Measurements from ENCODE around the gene KCNQ2. TPM values are rescaled to one million over a fixed set of nuclear protein-coding genes. Genes with fewer than 3 reads are reported as not detected.

Gene KCNQ2
- total and polyA plus RNA-seq, 4 donors: not detected

DNA sequence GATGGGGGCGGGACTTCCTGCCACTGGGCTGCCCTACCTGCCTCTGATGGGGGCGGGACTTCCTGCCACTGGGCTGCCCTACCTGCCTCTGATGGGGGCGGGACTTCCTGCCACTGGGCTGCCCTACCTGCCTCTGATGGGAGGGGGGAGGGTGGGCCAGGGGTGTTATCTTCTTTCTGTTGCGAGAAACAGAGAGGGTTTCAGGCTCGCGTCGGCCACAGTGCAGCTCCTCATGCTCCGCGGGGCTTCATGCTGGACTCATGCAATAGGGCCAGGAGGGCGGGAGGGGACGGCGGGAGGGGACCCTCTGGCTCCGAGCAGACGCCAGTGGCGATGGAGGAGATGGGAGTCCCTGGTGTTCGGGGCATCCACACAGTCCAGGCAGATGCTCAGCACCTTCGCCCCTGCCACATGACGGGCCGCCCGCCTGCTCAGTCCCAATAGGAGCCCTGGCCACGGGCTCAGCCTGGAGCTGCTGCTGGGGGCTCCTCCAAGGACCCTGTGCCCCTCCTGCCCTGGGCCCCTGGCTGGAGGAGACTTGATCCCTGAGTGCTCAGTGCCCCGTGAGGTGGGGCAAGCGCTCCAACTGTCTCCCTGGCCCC, 62.5 kb downstream of the KCNQ2 start:
- WGBS: 73% methylated on average over 21 of the region's 23 CpGs
- Histone ChIP-seq H3K27ac (ENCODE audit: low read depth in 1 of 2, low read length in 2 of 2) (no peak overlapping the region), H3K9ac (ENCODE audit: low read depth in 1 of 2, low read length in 2 of 2) (no peak overlapping the region), H3K36me3 (ENCODE audit: control insufficient read depth in 4 of 4, insufficient read depth in 3 of 4, low read depth in 1 of 4, low read length in 3 of 4) (no peaks in the 10 kb centered on the region), H3K9me3 (ENCODE audit: control insufficient read depth in 4 of 4, low read length in 3 of 4) (no peaks in the 10 kb centered on the region), H3K27me3 (ENCODE audit: control insufficient read depth in 4 of 4, insufficient read depth in 4 of 4, low read length in 3 of 4) (no peaks in the 10 kb centered on the region), H3K4me3 (ENCODE audit: low read depth in 1 of 3, low read length in 3 of 3) (no peak overlapping the region), H3K4me1 (ENCODE audit: control insufficient read depth in 4 of 4, insufficient read depth in 4 of 4, low read length in 3 of 4) (no peaks in the 10 kb centered on the region)
- no peak for DNase-seq (ENCODE audit: low spot score)
- TF ChIP-seq, protein P1, sequence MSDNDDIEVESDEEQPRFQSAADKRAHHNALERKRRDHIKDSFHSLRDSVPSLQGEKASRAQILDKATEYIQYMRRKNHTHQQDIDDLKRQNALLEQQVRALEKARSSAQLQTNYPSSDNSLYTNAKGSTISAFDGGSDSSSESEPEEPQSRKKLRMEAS (IDR thresholded peaks at IDR 0.05): no peak

DNA sequence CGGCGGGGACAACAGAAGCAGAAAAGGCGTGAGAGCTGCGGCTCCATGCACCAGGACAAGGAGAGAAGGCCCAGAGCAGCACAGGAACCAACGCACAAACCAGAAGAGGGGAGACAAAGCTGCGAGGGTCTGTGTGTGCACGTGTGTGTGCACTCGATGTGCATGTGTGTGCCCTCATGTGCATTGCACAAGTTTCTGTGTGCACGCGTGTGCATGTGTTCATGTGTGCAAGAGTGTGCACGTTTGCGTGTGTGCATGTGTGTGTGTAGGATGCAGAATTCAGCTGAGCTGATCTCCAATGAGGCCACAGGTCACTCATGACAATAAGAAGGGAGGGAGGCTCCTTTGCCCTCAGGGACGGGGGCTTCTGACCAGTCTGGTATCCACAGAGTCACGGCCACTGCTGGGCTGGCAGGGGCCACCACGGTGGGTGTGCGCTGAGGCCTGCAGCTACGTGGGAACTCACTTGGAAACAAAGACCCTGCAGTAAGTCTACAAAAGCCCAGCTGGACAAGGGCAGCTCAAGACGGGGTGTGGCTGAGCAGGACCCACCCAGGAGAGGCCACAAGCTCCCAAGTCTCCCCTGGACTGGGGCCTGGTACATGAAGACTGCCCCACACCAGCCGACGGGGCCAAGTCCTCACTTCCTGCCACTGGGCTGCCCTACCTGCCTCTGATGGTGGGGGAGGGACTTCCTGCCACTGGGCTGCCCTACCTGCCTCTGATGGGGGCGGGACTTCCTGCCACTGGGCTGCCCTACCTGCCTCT, 63.2 kb downstream of the KCNQ2 start:
- no peak overlapping the region for H3K27ac ChIP-seq (ENCODE audit: low read depth in 1 of 2, low read length in 2 of 2)
- no peaks in the 10 kb centered on the region for H3K4me1 ChIP-seq (ENCODE audit: control insufficient read depth in 4 of 4, insufficient read depth in 4 of 4, low read length in 3 of 4)
- no peaks in the 10 kb centered on the region for H3K27me3 ChIP-seq (ENCODE audit: control insufficient read depth in 4 of 4, insufficient read depth in 4 of 4, low read length in 3 of 4)
- H3K9me3 ChIP-seq (ENCODE audit: control insufficient read depth in 4 of 4, low read length in 3 of 4): no peaks in the 10 kb centered on the region
- no peak overlapping the region for H3K9ac ChIP-seq (ENCODE audit: low read depth in 1 of 2, low read length in 2 of 2)
- 83% methylated on average over 21 of the region's 21 CpGs for WGBS
- H3K36me3 ChIP-seq (ENCODE audit: control insufficient read depth in 4 of 4, insufficient read depth in 3 of 4, low read depth in 1 of 4, low read length in 3 of 4): no peaks in the 10 kb centered on the region
- no peak for DNase-seq (ENCODE audit: low spot score)
- TF ChIP-seq GABPA (IDR thresholded peaks at IDR 0.05 in 1 of 2, conservative IDR thresholded peaks at IDR 0.05 in 1 of 2) (no peak), NR2F2 (IDR thresholded peaks at IDR 0.05) (no peak), YY1 (IDR thresholded peaks at IDR 0.05) (no peak)
- no peak overlapping the region for H3K4me3 ChIP-seq (ENCODE audit: low read depth in 1 of 3, low read length in 3 of 3)

DNA sequence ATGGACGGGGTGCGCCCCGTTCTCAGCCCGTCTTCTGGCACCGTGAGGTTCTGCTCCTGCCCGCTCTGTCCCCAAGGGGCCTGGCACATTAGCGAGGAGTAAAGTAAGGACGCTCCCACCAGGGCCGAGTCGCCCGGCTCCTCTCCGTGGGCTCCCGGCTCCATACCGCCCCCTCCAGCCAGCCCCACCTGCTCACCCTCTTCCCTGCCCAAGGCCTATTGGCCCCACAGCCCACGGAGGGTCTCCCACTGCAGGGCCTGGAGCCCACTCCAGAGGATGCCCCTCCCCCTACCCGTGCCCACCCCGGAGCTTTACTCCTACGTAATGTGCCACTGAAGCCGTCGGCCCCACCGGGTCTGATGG, 63.8 kb downstream of the KCNQ2 start:
- H3K9ac ChIP-seq (ENCODE audit: low read depth in 1 of 2, low read length in 2 of 2): no peak overlapping the region
- H3K27ac ChIP-seq (ENCODE audit: low read depth in 1 of 2, low read length in 2 of 2): no peak overlapping the region
- no peaks in the 10 kb centered on the region for H3K27me3 ChIP-seq (ENCODE audit: control insufficient read depth in 4 of 4, insufficient read depth in 4 of 4, low read length in 3 of 4)
- DNase-seq (ENCODE audit: low spot score): no peak
- H3K36me3 ChIP-seq (ENCODE audit: control insufficient read depth in 4 of 4, insufficient read depth in 3 of 4, low read depth in 1 of 4, low read length in 3 of 4): no peaks in the 10 kb centered on the region
- TF ChIP-seq, protein P2, sequence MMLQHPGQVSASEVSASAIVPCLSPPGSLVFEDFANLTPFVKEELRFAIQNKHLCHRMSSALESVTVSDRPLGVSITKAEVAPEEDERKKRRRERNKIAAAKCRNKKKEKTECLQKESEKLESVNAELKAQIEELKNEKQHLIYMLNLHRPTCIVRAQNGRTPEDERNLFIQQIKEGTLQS (IDR thresholded peaks at IDR 0.05): no peak
- TF ChIP-seq RAD21 (IDR thresholded peaks at IDR 0.05): no peak
- TF ChIP-seq SP1 (IDR thresholded peaks at IDR 0.05): no peak
- no peak for TF ChIP-seq GABPA (IDR thresholded peaks at IDR 0.05 in 1 of 2, conservative IDR thresholded peaks at IDR 0.05 in 1 of 2)
- TF ChIP-seq EGR1 (IDR thresholded peaks at IDR 0.05; ENCODE audit: low read depth in 2 of 2): no peak
- no peaks in the 10 kb centered on the region for H3K4me1 ChIP-seq (ENCODE audit: control insufficient read depth in 4 of 4, insufficient read depth in 4 of 4, low read length in 3 of 4)
- no peaks in the 10 kb centered on the region for H3K9me3 ChIP-seq (ENCODE audit: control insufficient read depth in 4 of 4, low read length in 3 of 4)
- 90% methylated on average over 21 of the region's 21 CpGs for WGBS
- no peak overlapping the region for H3K4me3 ChIP-seq (ENCODE audit: low read depth in 1 of 3, low read length in 3 of 3)

DNA sequence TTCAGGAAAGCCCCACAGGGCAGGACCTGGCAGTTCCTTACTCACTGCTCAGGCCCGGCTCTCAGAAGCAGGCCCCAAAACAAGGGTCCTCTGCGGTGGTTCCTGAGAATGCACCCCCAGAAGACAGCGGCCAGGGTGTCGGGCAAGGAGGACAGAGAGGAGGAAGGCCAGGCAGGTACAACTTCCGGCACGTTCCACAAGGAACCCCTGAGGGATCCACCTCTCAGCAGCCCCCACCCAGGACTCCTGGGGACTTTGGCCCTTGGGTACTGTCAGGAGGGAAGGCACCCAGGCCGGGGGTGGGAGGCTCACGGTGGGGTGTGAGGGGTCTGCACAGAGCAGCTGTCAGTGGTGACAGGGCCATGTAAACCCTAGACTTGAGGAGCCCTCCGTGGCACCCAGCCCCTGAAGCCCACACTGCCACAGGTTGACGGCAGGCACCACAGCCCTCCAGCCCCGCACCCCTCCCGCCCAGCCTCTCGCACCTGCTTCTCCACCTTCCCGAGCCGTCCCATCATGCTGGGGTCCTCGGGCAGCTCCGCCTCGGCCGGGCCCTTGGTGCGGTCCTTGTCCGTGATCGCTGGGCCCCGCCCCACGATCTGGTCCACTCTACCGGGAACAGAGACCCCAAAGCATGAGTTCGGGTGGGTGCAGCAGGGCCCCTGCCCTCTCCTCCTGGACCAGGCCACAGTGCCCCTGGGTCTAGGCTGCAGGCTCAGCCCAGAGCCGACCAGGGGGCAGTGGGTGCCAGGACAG, 64.3 kb downstream of the KCNQ2 start:
- no peak for DNase-seq (ENCODE audit: low spot score)
- TF ChIP-seq JUND (IDR thresholded peaks at IDR 0.05) (no peak), TAF1 (conservative IDR thresholded peaks at IDR 0.05) (no peak), HNF4A (conservative IDR thresholded peaks at IDR 0.05) (no peak), EGR1 (IDR thresholded peaks at IDR 0.05; ENCODE audit: low read depth in 2 of 2) (no peak), NR2F2 (IDR thresholded peaks at IDR 0.05) (no peak), FOXA2 (IDR thresholded peaks at IDR 0.05) (no peak), RAD21 (IDR thresholded peaks at IDR 0.05) (no peak)
- TF ChIP-seq, protein P3, sequence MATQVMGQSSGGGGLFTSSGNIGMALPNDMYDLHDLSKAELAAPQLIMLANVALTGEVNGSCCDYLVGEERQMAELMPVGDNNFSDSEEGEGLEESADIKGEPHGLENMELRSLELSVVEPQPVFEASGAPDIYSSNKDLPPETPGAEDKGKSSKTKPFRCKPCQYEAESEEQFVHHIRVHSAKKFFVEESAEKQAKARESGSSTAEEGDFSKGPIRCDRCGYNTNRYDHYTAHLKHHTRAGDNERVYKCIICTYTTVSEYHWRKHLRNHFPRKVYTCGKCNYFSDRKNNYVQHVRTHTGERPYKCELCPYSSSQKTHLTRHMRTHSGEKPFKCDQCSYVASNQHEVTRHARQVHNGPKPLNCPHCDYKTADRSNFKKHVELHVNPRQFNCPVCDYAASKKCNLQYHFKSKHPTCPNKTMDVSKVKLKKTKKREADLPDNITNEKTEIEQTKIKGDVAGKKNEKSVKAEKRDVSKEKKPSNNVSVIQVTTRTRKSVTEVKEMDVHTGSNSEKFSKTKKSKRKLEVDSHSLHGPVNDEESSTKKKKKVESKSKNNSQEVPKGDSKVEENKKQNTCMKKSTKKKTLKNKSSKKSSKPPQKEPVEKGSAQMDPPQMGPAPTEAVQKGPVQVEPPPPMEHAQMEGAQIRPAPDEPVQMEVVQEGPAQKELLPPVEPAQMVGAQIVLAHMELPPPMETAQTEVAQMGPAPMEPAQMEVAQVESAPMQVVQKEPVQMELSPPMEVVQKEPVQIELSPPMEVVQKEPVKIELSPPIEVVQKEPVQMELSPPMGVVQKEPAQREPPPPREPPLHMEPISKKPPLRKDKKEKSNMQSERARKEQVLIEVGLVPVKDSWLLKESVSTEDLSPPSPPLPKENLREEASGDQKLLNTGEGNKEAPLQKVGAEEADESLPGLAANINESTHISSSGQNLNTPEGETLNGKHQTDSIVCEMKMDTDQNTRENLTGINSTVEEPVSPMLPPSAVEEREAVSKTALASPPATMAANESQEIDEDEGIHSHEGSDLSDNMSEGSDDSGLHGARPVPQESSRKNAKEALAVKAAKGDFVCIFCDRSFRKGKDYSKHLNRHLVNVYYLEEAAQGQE (IDR thresholded peaks at IDR 0.05): no peak
- TF ChIP-seq, protein P1 (IDR thresholded peaks at IDR 0.05): no peak
- TF ChIP-seq, protein P2 (IDR thresholded peaks at IDR 0.05): no peak

More for the DNA sequence above, 64.3 kb downstream of the KCNQ2 start:
- 88% methylated on average over 27 of the region's 27 CpGs for WGBS
- Histone ChIP-seq H3K9me3 (ENCODE audit: control insufficient read depth in 4 of 4, low read length in 3 of 4) (no peaks in the 10 kb centered on the region), H3K4me1 (ENCODE audit: control insufficient read depth in 4 of 4, insufficient read depth in 4 of 4, low read length in 3 of 4) (no peaks in the 10 kb centered on the region), H3K9ac (ENCODE audit: low read depth in 1 of 2, low read length in 2 of 2) (no peak overlapping the region), H3K27ac (ENCODE audit: low read depth in 1 of 2, low read length in 2 of 2) (no peak overlapping the region), H3K27me3 (ENCODE audit: control insufficient read depth in 4 of 4, insufficient read depth in 4 of 4, low read length in 3 of 4) (peaks cover 0 to 3% (median 0%) of the 10 kb centered on the region in 4 donors), H3K4me3 (ENCODE audit: low read depth in 1 of 3, low read length in 3 of 3) (no peak overlapping the region), H3K36me3 (ENCODE audit: control insufficient read depth in 4 of 4, insufficient read depth in 3 of 4, low read depth in 1 of 4, low read length in 3 of 4) (no peaks in the 10 kb centered on the region)
